K562 treated with DMSO at 1 percent for 48 hours (cell line): Measurements from ENCODE around the gene KRT36. TPM values are rescaled to one million over a fixed set of nuclear protein-coding genes. Genes with fewer than 3 reads are reported as not detected.

ENCODE experiments used
- total RNA-seq: library from RNA; unstranded; fragments of 300-600 nt; gene quantifications from 2 replicates; pipeline ENCODE4 v1.2.3, GENCODE V29; 2022; ENCODE audit warnings: low replicate concordance; ENCODE audit errors: extremely low read depth

The KRT36 gene
- total RNA-seq = not detected in 2 replicates

GRCh38 chr17:41489531-41489930, at the start of gene KRT36:
KRT36 (minus strand) TSS chr17:41489910; CDS start chr17:41489864, 46 bp downstream.

GRCh38 chr17:41518789-41519449, 29.2 kb upstream of the KRT36 start, which contains the start of gene KRT15:
KRT15 (minus strand) TSS chr17:41518890; CDS start chr17:41518827, 63 bp downstream.

GRCh38 chr17:41505007-41505808, 15.5 kb upstream of the KRT36 start, which contains the start of gene KRT13:
KRT13 (minus strand) TSS chr17:41505612; CDS start chr17:41505550, 62 bp downstream.

GRCh38 chr17:41481036-41481435, 8.7 kb downstream of the KRT36 start, which contains the start of gene KRT35:
KRT35 (minus strand) TSS chr17:41481151; CDS start chr17:41481097, 54 bp downstream.

GRCh38 chr17:41466988-41467387, 22.7 kb downstream of the KRT36 start, which contains the start of gene KRT32:
KRT32 (minus strand) TSS chr17:41467386; CDS start chr17:41467325, 61 bp downstream.

GRCh38 chr17:41440531-41441033, 49.1 kb downstream of the KRT36 start, which contains the start of gene KRT38:
KRT38 (minus strand) TSS chr17:41440983; CDS start chr17:41440921, 62 bp downstream.

Other genes starting within 250 kb of the KRT36 start
- gene KRTAP9-4, start 240.2 kb downstream of the KRT36 start, total RNA-seq = not detected in 2 replicates
- gene KRTAP9-9, start 234.5 kb downstream of the KRT36 start, total RNA-seq = not detected in 2 replicates
- not detected in 2 replicates for gene KRTAP9-6, start 224.5 kb downstream of the KRT36 start, total RNA-seq
- not detected in 2 replicates for gene KRTAP9-7, start 214.2 kb downstream of the KRT36 start, total RNA-seq
- not detected in 2 replicates for gene KRTAP29-1, start 187.1 kb downstream of the KRT36 start, total RNA-seq
- not detected in 2 replicates for gene KRTAP16-1, start 180.6 kb downstream of the KRT36 start, total RNA-seq
- gene KRTAP17-1, start 174.2 kb downstream of the KRT36 start, total RNA-seq = not detected in 2 replicates
- not detected in 2 replicates for gene KRT33A, start 139.1 kb downstream of the KRT36 start, total RNA-seq
- not detected in 2 replicates for gene KRT33B, start 120.1 kb downstream of the KRT36 start, total RNA-seq
- gene KRT34, start 107.6 kb downstream of the KRT36 start, total RNA-seq = not detected in 2 replicates
- gene KRT31, start 92.3 kb downstream of the KRT36 start, total RNA-seq = not detected in 2 replicates
- not detected in 2 replicates for gene KRT37, start 65.3 kb downstream of the KRT36 start, total RNA-seq
- gene KRT38, start 48.9 kb downstream of the KRT36 start, total RNA-seq = not detected in 2 replicates
- not detected in 2 replicates for gene KRT32, start 22.5 kb downstream of the KRT36 start, total RNA-seq
- gene KRT35, start 8.8 kb downstream of the KRT36 start, total RNA-seq = not detected in 2 replicates
- gene KRT13, start 15.7 kb upstream of the KRT36 start, total RNA-seq = not detected in 2 replicates
- not detected in 2 replicates for gene KRT15, start 29.0 kb upstream of the KRT36 start, total RNA-seq
- not detected in 2 replicates for gene KRT19, start 38.4 kb upstream of the KRT36 start, total RNA-seq
- not detected in 2 replicates for gene KRT9, start 82.1 kb upstream of the KRT36 start, total RNA-seq
- gene KRT14, start 97.0 kb upstream of the KRT36 start, total RNA-seq = not detected in 2 replicates
- gene KRT16, start 122.9 kb upstream of the KRT36 start, total RNA-seq = not detected in 2 replicates
- not detected in 2 replicates for gene KRT17, start 134.7 kb upstream of the KRT36 start, total RNA-seq
- 437 and 1,744 TPM in 2 replicates for gene EIF1, start 199.0 kb upstream of the KRT36 start, total RNA-seq
- not detected in 2 replicates for gene GAST, start 222.4 kb upstream of the KRT36 start, total RNA-seq
- gene HAP1, start 244.7 kb upstream of the KRT36 start, total RNA-seq = not detected in 2 replicates